ENCODE measurements around the gene MBD1.

DNA sequence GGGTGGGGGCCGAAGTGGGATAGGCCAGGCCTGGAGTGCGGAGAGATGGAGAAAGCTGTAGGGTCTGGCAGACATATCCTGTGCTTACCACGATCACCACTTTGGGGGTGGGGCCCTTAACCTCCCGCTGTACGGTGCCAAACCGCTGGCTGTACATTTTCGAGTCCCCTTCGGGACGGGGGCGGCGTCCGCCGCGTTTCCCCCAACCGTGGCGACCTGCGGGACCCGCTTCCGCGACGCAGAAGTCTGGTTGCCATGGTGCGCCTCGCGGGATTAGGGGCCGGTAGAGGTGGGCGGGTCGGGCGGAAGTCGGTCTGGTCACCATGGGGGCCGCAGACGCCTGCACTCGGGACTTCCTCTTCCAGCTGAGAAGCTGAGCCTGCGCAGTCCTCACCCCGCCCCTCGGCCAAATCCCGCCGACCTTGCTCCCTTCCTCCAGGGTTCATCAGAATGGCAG, 15.0 kb downstream of the MBD1 start, which contains the start of gene CFAP53:
- TF ChIP-seq, protein P1, sequence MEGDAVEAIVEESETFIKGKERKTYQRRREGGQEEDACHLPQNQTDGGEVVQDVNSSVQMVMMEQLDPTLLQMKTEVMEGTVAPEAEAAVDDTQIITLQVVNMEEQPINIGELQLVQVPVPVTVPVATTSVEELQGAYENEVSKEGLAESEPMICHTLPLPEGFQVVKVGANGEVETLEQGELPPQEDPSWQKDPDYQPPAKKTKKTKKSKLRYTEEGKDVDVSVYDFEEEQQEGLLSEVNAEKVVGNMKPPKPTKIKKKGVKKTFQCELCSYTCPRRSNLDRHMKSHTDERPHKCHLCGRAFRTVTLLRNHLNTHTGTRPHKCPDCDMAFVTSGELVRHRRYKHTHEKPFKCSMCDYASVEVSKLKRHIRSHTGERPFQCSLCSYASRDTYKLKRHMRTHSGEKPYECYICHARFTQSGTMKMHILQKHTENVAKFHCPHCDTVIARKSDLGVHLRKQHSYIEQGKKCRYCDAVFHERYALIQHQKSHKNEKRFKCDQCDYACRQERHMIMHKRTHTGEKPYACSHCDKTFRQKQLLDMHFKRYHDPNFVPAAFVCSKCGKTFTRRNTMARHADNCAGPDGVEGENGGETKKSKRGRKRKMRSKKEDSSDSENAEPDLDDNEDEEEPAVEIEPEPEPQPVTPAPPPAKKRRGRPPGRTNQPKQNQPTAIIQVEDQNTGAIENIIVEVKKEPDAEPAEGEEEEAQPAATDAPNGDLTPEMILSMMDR (IDR thresholded peaks at IDR 0.05; ENCODE audit: low read length), result no peak
- TF ChIP-seq EZH2 (optimal IDR thresholded peaks at IDR 0.05; ENCODE audit: low read depth, low read length), result no peak
